Calu3 (cell line): ENCODE measurements around the gene MCM7. TPM values are rescaled to one million over a fixed set of nuclear protein-coding genes. Genes with fewer than 3 reads are reported as not detected.

ENCODE experiments used
- BruUV-seq: library from RNA; stranded (reverse); fragments of 400-500 nt; replicated peaks from 2 replicates; lab custom pipeline; 2021; lab: Mats Ljungman, UMichigan
- CTCF ChIA-PET: fragments of 300-600 bp; sonication (Branson Sonifier 250); formaldehyde crosslinking; loops from one replicate; lab custom pipeline; 2022; ENCODE audit warnings: antibody characterized with exemption; lab: Charles Lee
- DNase-seq: peaks from one replicate; pipeline ENCODE4 v3.0.0; 2022
- H3K27ac Mint-ChIP-seq: one replicate; pipeline ENCODE4 v1.8.0; 2022; ENCODE audit warnings: mixed read lengths; ENCODE audit not compliant: unreplicated experiment
- H3K27me3 Mint-ChIP-seq: one replicate; pipeline ENCODE4 v1.8.0; 2022; ENCODE audit warnings: mixed read lengths; ENCODE audit not compliant: unreplicated experiment
- H3K36me3 Mint-ChIP-seq: one replicate; pipeline ENCODE4 v1.8.0; 2022; ENCODE audit warnings: mild to moderate bottlenecking, moderate library complexity, mixed read lengths; ENCODE audit not compliant: insufficient read depth, unreplicated experiment
- H3K4me1 Mint-ChIP-seq: one replicate; pipeline ENCODE4 v1.8.0; 2022; ENCODE audit warnings: mild to moderate bottlenecking, low read depth, mixed read lengths; ENCODE audit not compliant: unreplicated experiment
- H3K4me3 Mint-ChIP-seq: one replicate; pipeline ENCODE4 v1.8.0; 2022; ENCODE audit warnings: mild to moderate bottlenecking, low read depth, moderate library complexity, mixed read lengths; ENCODE audit not compliant: unreplicated experiment
- H3K9me3 Mint-ChIP-seq: one replicate; pipeline ENCODE4 v1.8.0; 2022; ENCODE audit warnings: low read depth, mixed read lengths; ENCODE audit not compliant: unreplicated experiment
- CTCF ChIP-seq: fragments of 200-600 bp; IDR thresholded peaks from one replicate; pipeline ENCODE4 v1.8.0; 2022; ENCODE audit warnings: antibody characterized with exemption; ENCODE audit not compliant: unreplicated experiment
- intact Hi-C: fragments of 100-400 bp; cut with micrococcal nuclease; formaldehyde crosslinking; loops from one replicate; pipeline ENCODE4 v1.10.0; 2022; ENCODE audit not compliant: unreplicated experiment
- total RNA-seq: library from RNA; stranded (reverse); gene quantifications from 2 replicates; pipeline ENCODE4 v1.2.3, GENCODE V29; 2022

The MCM7 gene
- total RNA-seq, 1 experiment from 2014 or later = 122 TPM

GRCh38 chr7:100082978-100083377 is 18.2 kb downstream of the MCM7 start:
- no peak for DNase-seq
- no peaks in the 10 kb centered on the region for H3K9me3 Mint-ChIP-seq
- H3K36me3 Mint-ChIP-seq = peaks cover 41% of the 10 kb centered on the region
- CTCF ChIA-PET = interaction anchor here (0.7 to 1.2 kb wide), 4 partner anchors 31 to 103 kb away, joined by 3 to 11 read pairs (median 3); no protein-coding TSS in a partner anchor
- peaks cover 11% of the 10 kb centered on the region for H3K4me1 Mint-ChIP-seq
- peak overlapping the region; percentile 64 for H3K27ac Mint-ChIP-seq
- peak overlapping the region; percentile 80 for H3K4me3 Mint-ChIP-seq
- no TSS peak for BruUV-seq
- H3K27me3 Mint-ChIP-seq = no peaks in the 10 kb centered on the region
- intact Hi-C loops = no loop called here
- TF ChIP-seq CTCF = no peak

GRCh38 chr7:100081535-100082102 is 19.6 kb downstream of the MCM7 start, which contains the start of gene ZNF3:
TSS of gene ZNF3 (minus strand) at chr7:100081723. CDS start at chr7:100077357, 4,366 bp downstream.
- peak; percentile 95 for DNase-seq
- peak within 1 kb of the TSS; percentile 80 for H3K4me3 Mint-ChIP-seq
- TF ChIP-seq CTCF = peak; percentile 69
- BruUV-seq = no TSS peak
- peak within 1 kb of the TSS; percentile 85 for H3K27ac Mint-ChIP-seq
- intact Hi-C loops = no loop called here
- H3K27me3 Mint-ChIP-seq = no peaks in the 10 kb centered on the region
- CTCF ChIA-PET = interaction anchor here (1.2 kb wide), 1 partner anchor 88 kb away, joined by 11 read pairs; no protein-coding TSS in a partner anchor
- H3K36me3 Mint-ChIP-seq = peaks cover 50% of the 10 kb centered on the region
- no peaks in the 10 kb centered on the region for H3K9me3 Mint-ChIP-seq
- peaks cover 11% of the 10 kb centered on the region for H3K4me1 Mint-ChIP-seq

- H3K27ac Mint-ChIP-seq = peak overlapping the region; percentile 85
- H3K9me3 Mint-ChIP-seq = no peaks in the 10 kb centered on the region
- peaks cover 56% of the 10 kb centered on the region for H3K36me3 Mint-ChIP-seq
- intact Hi-C loops = no loop called here
- peak overlapping the region; percentile 80 for H3K4me3 Mint-ChIP-seq
- no peaks in the 10 kb centered on the region for H3K27me3 Mint-ChIP-seq
- CTCF ChIA-PET = no interaction called here
- DNase-seq = no peak
- BruUV-seq = TSS peak; percentile 59
- TF ChIP-seq CTCF = no peak
- H3K4me1 Mint-ChIP-seq = peaks cover 11% of the 10 kb centered on the region
These were observed 20.2 kb downstream of the MCM7 start for GRCh38 chr7:100080907-100081534.

- DNase-seq = no peak
- Mint-ChIP-seq H3K27ac (no peak overlapping the region), H3K27me3 (no peaks in the 10 kb centered on the region), H3K4me3 (peak overlapping the region; percentile 20), H3K9me3 (peaks cover 3% of the 10 kb centered on the region), H3K4me1 (peaks cover 11% of the 10 kb centered on the region), H3K36me3 (peaks cover 75% of the 10 kb centered on the region)
- intact Hi-C loops = no loop called here
- CTCF ChIA-PET = interaction anchor here (0.7 kb wide), 1 partner anchor 9 kb away, joined by 3 read pairs; no protein-coding TSS in a partner anchor
- TF ChIP-seq CTCF = no peak
- BruUV-seq = no TSS peak
These were observed 22.1 kb downstream of the MCM7 start for GRCh38 chr7:100079024-100079560.
